ENCODE results near the gene TAS2R60.

Gene TAS2R60

DNA sequence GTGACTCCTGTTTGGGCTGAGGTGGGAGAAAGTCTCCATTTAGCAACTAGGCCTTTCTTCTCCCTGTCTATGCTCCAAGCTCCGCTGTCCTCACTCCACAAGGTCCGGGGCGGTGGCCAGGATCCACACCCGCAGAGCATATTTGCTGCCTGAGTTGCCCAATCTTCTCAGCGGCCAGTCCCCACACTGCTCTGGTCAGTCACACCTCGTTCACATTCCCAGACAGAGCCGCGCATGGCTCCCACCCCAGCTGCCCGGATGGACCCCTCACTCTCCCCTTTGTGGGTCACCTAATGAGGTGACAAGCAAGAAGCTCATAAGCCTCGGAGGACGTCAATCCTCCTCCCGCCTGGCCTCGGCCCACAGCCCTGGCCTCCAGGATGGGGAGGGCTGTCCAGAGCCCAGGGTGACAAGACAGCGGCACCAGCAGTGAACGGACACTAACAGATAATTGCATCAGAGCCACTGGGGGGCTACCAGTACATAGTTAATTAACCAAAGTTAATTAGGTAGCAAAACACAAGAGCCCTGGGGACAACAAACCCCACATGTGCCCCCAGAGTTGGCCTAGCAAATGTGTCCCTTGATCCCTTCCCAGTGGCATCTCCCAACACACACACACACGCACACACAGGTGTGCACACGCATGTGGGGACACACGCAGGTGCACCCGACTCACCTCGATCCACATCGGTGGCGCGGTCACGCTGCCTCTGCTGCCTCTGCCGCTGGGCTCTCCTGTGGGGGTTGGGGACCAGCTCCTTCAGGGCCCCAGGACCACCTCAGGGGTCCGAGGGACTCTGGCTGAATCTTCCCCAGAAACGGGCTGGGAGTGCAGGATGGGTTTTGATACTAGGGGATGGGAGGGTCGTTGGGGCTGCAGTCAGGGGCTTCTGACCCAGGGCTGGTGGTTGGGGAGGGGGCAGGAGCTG lies 46.4 kb upstream of the TAS2R60 start:
- TF ChIP-seq MYC (IDR thresholded peaks at IDR 0.05; ENCODE audit: low read depth, low read length) = no peak
- TF ChIP-seq, protein P1, sequence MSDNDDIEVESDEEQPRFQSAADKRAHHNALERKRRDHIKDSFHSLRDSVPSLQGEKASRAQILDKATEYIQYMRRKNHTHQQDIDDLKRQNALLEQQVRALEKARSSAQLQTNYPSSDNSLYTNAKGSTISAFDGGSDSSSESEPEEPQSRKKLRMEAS (IDR thresholded peaks at IDR 0.05; ENCODE audit: low read depth, low read length) = no peak
- TF ChIP-seq POLR2A (IDR thresholded peaks at IDR 0.05; ENCODE audit: extremely low read depth, insufficient read length) = no peak
- TF ChIP-seq, protein P2, sequence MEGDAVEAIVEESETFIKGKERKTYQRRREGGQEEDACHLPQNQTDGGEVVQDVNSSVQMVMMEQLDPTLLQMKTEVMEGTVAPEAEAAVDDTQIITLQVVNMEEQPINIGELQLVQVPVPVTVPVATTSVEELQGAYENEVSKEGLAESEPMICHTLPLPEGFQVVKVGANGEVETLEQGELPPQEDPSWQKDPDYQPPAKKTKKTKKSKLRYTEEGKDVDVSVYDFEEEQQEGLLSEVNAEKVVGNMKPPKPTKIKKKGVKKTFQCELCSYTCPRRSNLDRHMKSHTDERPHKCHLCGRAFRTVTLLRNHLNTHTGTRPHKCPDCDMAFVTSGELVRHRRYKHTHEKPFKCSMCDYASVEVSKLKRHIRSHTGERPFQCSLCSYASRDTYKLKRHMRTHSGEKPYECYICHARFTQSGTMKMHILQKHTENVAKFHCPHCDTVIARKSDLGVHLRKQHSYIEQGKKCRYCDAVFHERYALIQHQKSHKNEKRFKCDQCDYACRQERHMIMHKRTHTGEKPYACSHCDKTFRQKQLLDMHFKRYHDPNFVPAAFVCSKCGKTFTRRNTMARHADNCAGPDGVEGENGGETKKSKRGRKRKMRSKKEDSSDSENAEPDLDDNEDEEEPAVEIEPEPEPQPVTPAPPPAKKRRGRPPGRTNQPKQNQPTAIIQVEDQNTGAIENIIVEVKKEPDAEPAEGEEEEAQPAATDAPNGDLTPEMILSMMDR (IDR thresholded peaks at IDR 0.05; ENCODE audit: low read depth, low read length) = no peak
- no peak overlapping the region for H3K4me3 ChIP-seq (ENCODE audit: low read depth, low read length)
- DNase-seq (ENCODE audit: low read depth) = no peak

DNA sequence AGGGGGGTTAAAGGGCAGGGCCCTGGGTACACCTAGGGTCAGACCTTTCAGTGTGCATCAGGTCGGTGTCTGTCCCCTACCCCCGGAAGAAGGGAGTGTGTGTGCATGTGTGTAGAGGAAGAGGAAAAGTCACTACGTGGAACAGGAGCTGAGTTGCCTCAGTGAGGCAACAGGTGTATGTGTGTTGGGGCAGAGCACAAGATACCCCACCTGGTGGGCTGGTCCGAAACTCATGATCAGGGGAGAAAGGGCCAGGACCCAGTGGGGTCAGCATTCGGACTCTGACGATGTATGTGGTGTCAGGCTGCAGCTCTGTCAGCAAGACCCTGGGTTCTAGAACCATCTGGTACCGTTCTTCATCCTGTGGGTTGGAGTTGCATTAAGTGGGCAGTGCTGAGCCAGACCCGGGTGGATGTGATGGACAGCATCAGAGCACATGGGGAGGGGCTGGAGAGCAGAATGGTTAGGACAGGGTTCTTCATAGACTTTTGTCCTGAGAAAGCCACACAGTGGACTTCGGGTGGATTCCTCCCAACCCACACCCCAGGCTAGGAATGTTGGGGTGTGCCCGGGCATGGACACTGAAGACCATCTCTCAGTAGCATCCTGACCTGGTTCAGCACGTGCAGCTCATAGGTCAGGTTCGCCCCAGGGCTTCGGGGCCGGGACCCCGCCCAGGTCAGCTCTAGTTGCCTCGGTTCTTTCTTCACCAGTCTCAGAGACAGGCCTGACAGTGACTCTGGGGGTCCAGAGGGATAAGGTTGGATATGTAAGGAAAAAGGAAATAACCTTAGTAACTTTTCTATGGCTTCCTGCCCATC lies 45.3 kb upstream of the TAS2R60 start:
- TF ChIP-seq, protein P1 (IDR thresholded peaks at IDR 0.05; ENCODE audit: low read depth, low read length) = no peak
- TF ChIP-seq, protein P2 (IDR thresholded peaks at IDR 0.05; ENCODE audit: low read depth, low read length) = no peak
- no peak for TF ChIP-seq POLR2A (IDR thresholded peaks at IDR 0.05; ENCODE audit: extremely low read depth, insufficient read length)
- TF ChIP-seq MYC (IDR thresholded peaks at IDR 0.05; ENCODE audit: low read depth, low read length) = no peak
- DNase-seq (ENCODE audit: low read depth) = no peak
- no peak overlapping the region for H3K4me3 ChIP-seq (ENCODE audit: low read depth, low read length)

DNA sequence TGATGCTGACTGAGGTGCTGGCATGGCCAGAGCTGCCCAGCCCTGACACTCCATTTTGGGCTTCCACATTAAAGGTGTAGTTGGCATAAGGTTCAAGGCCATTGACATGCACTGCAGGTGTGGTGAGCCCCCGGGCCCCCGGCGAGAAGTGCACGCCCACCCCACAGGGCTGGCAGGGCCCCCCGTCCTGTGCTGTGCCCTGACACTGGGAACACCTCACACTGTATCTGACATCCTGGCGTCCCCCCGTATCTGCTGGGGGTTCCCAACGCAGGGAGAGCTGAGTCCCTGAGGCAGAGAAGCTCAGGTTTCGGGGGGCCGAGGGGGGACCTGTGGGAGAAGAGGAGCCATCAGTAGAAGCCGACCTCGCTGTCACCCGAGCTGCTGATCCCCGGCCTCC lies 44.6 kb upstream of the TAS2R60 start:
- TF ChIP-seq, protein P1 (IDR thresholded peaks at IDR 0.05; ENCODE audit: low read depth, low read length) = no peak
- TF ChIP-seq POLR2A (IDR thresholded peaks at IDR 0.05; ENCODE audit: extremely low read depth, insufficient read length) (no peak), MYC (IDR thresholded peaks at IDR 0.05; ENCODE audit: low read depth, low read length) (no peak)
- TF ChIP-seq, protein P2 (IDR thresholded peaks at IDR 0.05; ENCODE audit: low read depth, low read length) = no peak
- no peak for DNase-seq (ENCODE audit: low read depth)
- no peak overlapping the region for H3K4me3 ChIP-seq (ENCODE audit: low read depth, low read length)

DNA sequence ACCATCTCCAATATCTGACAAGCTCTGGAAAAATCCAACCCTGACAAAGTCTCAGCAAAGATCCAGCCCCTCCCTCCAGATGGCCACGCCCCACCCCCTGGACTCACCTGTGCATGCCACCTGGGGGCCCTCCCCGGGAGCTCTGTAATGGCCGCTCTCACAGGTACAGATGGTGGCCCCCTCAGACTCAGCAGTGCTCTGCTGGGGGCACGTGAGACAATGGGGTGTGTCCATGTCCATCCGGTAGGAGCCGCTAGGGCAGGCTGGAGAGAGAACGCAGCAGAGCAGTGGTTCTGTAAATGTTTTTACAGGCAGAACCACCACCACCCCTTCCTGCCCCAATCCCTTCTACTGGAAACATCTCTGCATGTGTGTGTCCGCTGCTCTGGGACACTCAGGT lies 44.1 kb upstream of the TAS2R60 start:
- TF ChIP-seq, protein P1 (IDR thresholded peaks at IDR 0.05; ENCODE audit: low read depth, low read length) = no peak
- TF ChIP-seq MYC (IDR thresholded peaks at IDR 0.05; ENCODE audit: low read depth, low read length) = no peak
- TF ChIP-seq, protein P2 (IDR thresholded peaks at IDR 0.05; ENCODE audit: low read depth, low read length) = no peak
- TF ChIP-seq POLR2A (IDR thresholded peaks at IDR 0.05; ENCODE audit: extremely low read depth, insufficient read length) = no peak
- DNase-seq (ENCODE audit: low read depth) = no peak

DNA sequence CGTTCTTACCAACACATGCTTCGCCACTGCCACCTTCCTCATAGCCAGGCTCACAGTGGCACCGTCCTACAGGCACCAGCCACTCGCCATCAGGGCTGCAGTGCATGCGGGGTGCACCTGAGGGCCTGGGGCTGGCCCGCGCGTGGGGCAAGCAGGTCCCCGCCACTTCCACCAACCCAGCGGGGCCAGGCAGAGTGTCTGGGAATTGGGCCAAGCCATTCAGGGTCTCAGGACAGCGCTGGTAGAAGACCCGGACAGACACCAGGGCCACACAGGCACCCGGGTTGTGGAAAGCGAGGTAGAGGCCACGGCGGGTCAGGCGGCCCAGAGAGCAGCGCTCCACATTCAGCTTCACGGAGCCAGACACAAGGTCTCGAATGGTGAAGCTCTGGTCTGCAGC lies 43.6 kb upstream of the TAS2R60 start:
- H3K4me3 ChIP-seq (ENCODE audit: low read depth, low read length) = no peak overlapping the region
- TF ChIP-seq, protein P2 (IDR thresholded peaks at IDR 0.05; ENCODE audit: low read depth, low read length) = no peak
- TF ChIP-seq, protein P1 (IDR thresholded peaks at IDR 0.05; ENCODE audit: low read depth, low read length) = no peak
- TF ChIP-seq MYC (IDR thresholded peaks at IDR 0.05; ENCODE audit: low read depth, low read length) (no peak), POLR2A (IDR thresholded peaks at IDR 0.05; ENCODE audit: extremely low read depth, insufficient read length) (no peak)
- DNase-seq (ENCODE audit: low read depth) = no peak

More for the DNA sequence above, 44.1 kb upstream of the TAS2R60 start:
- H3K4me3 ChIP-seq (ENCODE audit: low read depth, low read length) = no peak overlapping the region
